SK-MEL-5 (cell line): ENCODE measurements around the gene TAF10. TPM values are rescaled to one million over a fixed set of nuclear protein-coding genes. Genes with fewer than 3 reads are reported as not detected.
A peak's percentile ranks its signal among the peaks of the same experiment; 100 is the strongest.

ENCODE experiments used
- DNase-seq: peaks from one replicate; pipeline ENCODE4 v3.0.0-alpha.2; 2016; ENCODE audit warnings: low read depth, low spot score
- in situ Hi-C: cut with HindIII; loops from 2 replicates; pipeline ENCODE4 v1.10.0; 2016; ENCODE audit warnings: low sequenced_read_pairs, high pct_unique_total_duplicates, low pct_unique_long_range_greater_than_20kb
- total RNA-seq: library from RNA; depleted of rRNA; stranded (reverse); fragments of >200 nt; shearing (Covaris generic); gene quantifications from 2 replicates; pipeline ENCODE4 v1.2.3, GENCODE V29; 2014

TAF10 gene
- total RNA-seq, 1 experiment from 2014 or later = 129 TPM

GRCh38 chr11:6646576-6646917, 34.5 kb upstream of the TAF10 start:
- DNase-seq = no peak
- in situ Hi-C loops = no loop called here

- no peak for DNase-seq
- in situ Hi-C loops = no loop called here
Measured at GRCh38 chr11:6646071-6646470, 34.1 kb upstream of the TAF10 start.

- in situ Hi-C loops = no loop called here
Measured at GRCh38 chr11:6642957-6643356, 30.9 kb upstream of the TAF10 start.

GRCh38 chr11:6640985-6641701, 29.1 kb upstream of the TAF10 start:
- DNase-seq = no peak
- in situ Hi-C loops = no loop called here

More at GRCh38 chr11:6642957-6643356, 30.9 kb upstream of the TAF10 start:
- no peak for DNase-seq

GRCh38 chr11:6640036-6640984, 28.3 kb upstream of the TAF10 start:
- in situ Hi-C loops = no loop called here
- no peak for DNase-seq

GRCh38 chr11:6638429-6638828, 26.4 kb upstream of the TAF10 start:
- peak; percentile 36 for DNase-seq
- in situ Hi-C loops = no loop called here

- DNase-seq = no peak
- in situ Hi-C loops = no loop called here
Measured at GRCh38 chr11:6637871-6638270, 25.9 kb upstream of the TAF10 start.

GRCh38 chr11:6636480-6636879, 24.5 kb upstream of the TAF10 start:
- in situ Hi-C loops = no loop called here
- DNase-seq = no peak

- in situ Hi-C loops = no loop called here
- peak; percentile 75 for DNase-seq
Measured at GRCh38 chr11:6635082-6635932, 23.3 kb upstream of the TAF10 start.

- DNase-seq = no peak
- in situ Hi-C loops = no loop called here
Measured at GRCh38 chr11:6634534-6634933, 22.5 kb upstream of the TAF10 start.

- in situ Hi-C loops = no loop called here
- no peak for DNase-seq
Measured at GRCh38 chr11:6633422-6634408, 21.7 kb upstream of the TAF10 start.

GRCh38 chr11:6632116-6633073, 20.4 kb upstream of the TAF10 start:
- DNase-seq = no peak
- in situ Hi-C loops = no loop called here

GRCh38 chr11:6631361-6631890, 19.4 kb upstream of the TAF10 start:
- in situ Hi-C loops = no loop called here
- no peak for DNase-seq

- in situ Hi-C loops = no loop called here
- no peak for DNase-seq
Measured at GRCh38 chr11:6630632-6631291, 18.7 kb upstream of the TAF10 start.

- DNase-seq = no peak
- in situ Hi-C loops = no loop called here
Measured at GRCh38 chr11:6629892-6630631, 18.0 kb upstream of the TAF10 start.
